GM18499 (cell line): ENCODE measurements around the gene KLHL42.
"Not testable (repeated sequence)": the region's sequence is repeated elsewhere in the genome, so short reads cannot be mapped to it uniquely, and the experiment has no call there.

Experiments used
- ATAC-seq: cut with Tn5 transposase; IDR thresholded peaks from one replicate; pipeline ENCODE4 v1.9.1; 2021; ENCODE audit warnings: moderate number of reproducible peaks; ENCODE audit not compliant: insufficient read depth, unreplicated experiment

Gene KLHL42

GRCh38 chr12:27814411-27814810 is 34.4 kb downstream of the KLHL42 start:
- ATAC-seq: no peak

GRCh38 chr12:27814851-27815591 is 35.0 kb downstream of the KLHL42 start:
- ATAC-seq: no peak

- no peak for ATAC-seq
Measured at GRCh38 chr12:27817766-27818165, 37.7 kb downstream of the KLHL42 start.

GRCh38 chr12:27818401-27818918 is 38.4 kb downstream of the KLHL42 start:
- ATAC-seq: no peak

- no peak for ATAC-seq
Measured at GRCh38 chr12:27820564-27820963, 40.5 kb downstream of the KLHL42 start.

GRCh38 chr12:27821259-27821973 is 41.4 kb downstream of the KLHL42 start:
- no peak for ATAC-seq

GRCh38 chr12:27822076-27822712 is 42.2 kb downstream of the KLHL42 start:
- peak; percentile 64 for ATAC-seq

- no peak for ATAC-seq
Measured at GRCh38 chr12:27823038-27823437, 43.0 kb downstream of the KLHL42 start.

GRCh38 chr12:27824126-27824842 is 44.3 kb downstream of the KLHL42 start:
- ATAC-seq: peak; percentile 45

- no peak for ATAC-seq
Measured at GRCh38 chr12:27826076-27826475, 46.0 kb downstream of the KLHL42 start.

- ATAC-seq: no peak
Measured at GRCh38 chr12:27828196-27828595, 48.2 kb downstream of the KLHL42 start.

GRCh38 chr12:27838543-27839185 is 58.6 kb downstream of the KLHL42 start:
- ATAC-seq: no peak

- no peak for ATAC-seq
Measured at GRCh38 chr12:27840229-27840999, 60.4 kb downstream of the KLHL42 start.

GRCh38 chr12:27841392-27841882 is 61.4 kb downstream of the KLHL42 start:
- ATAC-seq: no peak

- no peak for ATAC-seq
Measured at GRCh38 chr12:27843714-27844245, 63.7 kb downstream of the KLHL42 start.

- no peak for ATAC-seq
Measured at GRCh38 chr12:27844366-27845090, 64.5 kb downstream of the KLHL42 start.

- no peak for ATAC-seq
Measured at GRCh38 chr12:27845187-27845586, 65.2 kb downstream of the KLHL42 start.

- not testable (repeated sequence) for ATAC-seq
Measured at GRCh38 chr12:27845706-27846105, 65.7 kb downstream of the KLHL42 start.
